H1 (cell line): ENCODE data around the gene GATA5. TPM values are rescaled to one million over a fixed set of nuclear protein-coding genes. Genes with fewer than 3 reads are reported as not detected.

Experiments used
- CTCF ChIA-PET: fragments of 300-600 bp; sonication (Branson Sonifier 250); formaldehyde crosslinking; loops from one replicate; lab custom pipeline; 2021; ENCODE audit not compliant: partially characterized antibody; lab: Charles Lee
- POLR2A ChIA-PET: fragments of 300-600 bp; sonication (Branson Sonifier 250); formaldehyde crosslinking; loops from one replicate; lab custom pipeline; 2021; ENCODE audit warnings: inconsistent platforms; ENCODE audit not compliant: partially characterized antibody; lab: Charles Lee
- DNase-seq, 2 experiments: peaks; one replicate each; pipeline versions ENCODE4 v3.0.0 to v3.0.0-alpha.2; 2010 to 2022; ENCODE audit warnings: low spot score in 2 of 2, low read depth in 1 of 2, mixed read lengths in 1 of 2
- FAIRE-seq: peaks from 2 replicates; lab custom pipeline; 2011; peaks lifted over from hg19 to GRCh38; lab: Jason Lieb, UNC
- H2AFZ ChIP-seq: 2 replicates; pipeline ENCODE4 v1.8.1; 2012; ENCODE audit warnings: low read length, inconsistent platforms
- H2AK5ac ChIP-seq: 2 replicates; pipeline ENCODE4 v1.6.1; 2013; ENCODE audit warnings: low read depth, low read length
- H2BK120ac ChIP-seq: replicated peaks from 2 replicates; pipeline ENCODE3; 2013; ENCODE audit warnings: low read depth, low read length, inconsistent platforms
- H2BK12ac ChIP-seq: 2 replicates; pipeline ENCODE4 v1.6.1; 2013; ENCODE audit warnings: low read depth, low read length
- H2BK15ac ChIP-seq: 2 replicates; pipeline ENCODE4 v1.6.1; 2013; ENCODE audit warnings: low read length
- H2BK20ac ChIP-seq: 2 replicates; pipeline ENCODE4 v1.6.1; 2013; ENCODE audit warnings: low read length
- H2BK5ac ChIP-seq: 2 replicates; pipeline ENCODE4 v1.6.1; 2013; ENCODE audit warnings: low read depth, low read length
- H3K14ac ChIP-seq: 2 replicates; pipeline ENCODE4 v1.6.1; 2013; ENCODE audit warnings: inconsistent platforms; ENCODE audit not compliant: insufficient read length
- H3K18ac ChIP-seq: 2 replicates; pipeline ENCODE4 v1.6.1; 2013; ENCODE audit warnings: low read length; ENCODE audit errors: extremely low read depth
- H3K23ac ChIP-seq: 2 replicates; pipeline ENCODE4 v1.6.1; 2013; ENCODE audit warnings: inconsistent platforms; ENCODE audit not compliant: insufficient read length
- H3K23me2 ChIP-seq: 2 replicates; pipeline ENCODE4 v1.6.1; 2013; ENCODE audit warnings: low read depth, low read length
- H3K27ac ChIP-seq: 2 replicates; pipeline ENCODE4 v1.6.1; 2011; ENCODE audit warnings: low read depth, low read length, inconsistent platforms
- H3K27me3 ChIP-seq, 4 experiments: replicated peaks in 1 of 4; 1 replicate in 1 of 4; 2 replicates in 3 of 4; pipeline versions ENCODE4 v1.6.1 to v1.8.1; 2011 to 2013; ENCODE audit warnings: low read length in 3 of 4, mild to moderate bottlenecking in 3 of 4, inconsistent platforms in 2 of 4, mixed read lengths in 2 of 4, moderate library complexity in 1 of 4; ENCODE audit not compliant: control insufficient read depth in 3 of 4, insufficient read depth in 3 of 4; ENCODE audit errors: extremely low read depth in 1 of 4
- H3K36me3 ChIP-seq, 4 experiments: 2 replicates each; pipeline versions ENCODE4 v1.6.1 to v1.8.1; 2011 to 2013; ENCODE audit warnings: mild to moderate bottlenecking in 4 of 4, low read length in 3 of 4, moderate library complexity in 2 of 4, control low read depth in 1 of 4, inconsistent platforms in 1 of 4; ENCODE audit not compliant: insufficient read depth in 4 of 4, control insufficient read depth in 2 of 4
- H3K4ac ChIP-seq: replicated peaks from 2 replicates; pipeline ENCODE3; 2013; ENCODE audit warnings: low read length, low read depth, mixed read lengths, inconsistent platforms; ENCODE audit not compliant: insufficient read length
- H3K4me1 ChIP-seq, 4 experiments: replicated peaks in 1 of 4; 1 replicate in 1 of 4; 2 replicates in 3 of 4; pipeline versions ENCODE4 v1.6.1 to v1.8.1; 2011 to 2013; ENCODE audit warnings: low read length in 3 of 4, inconsistent platforms in 2 of 4, mixed read lengths in 1 of 4; ENCODE audit not compliant: insufficient read depth in 4 of 4, control insufficient read depth in 3 of 4
- H3K4me2 ChIP-seq, 2 experiments: 2 replicates each; pipeline versions ENCODE4 v1.6.1 to v1.8.1; 2011 to 2013; ENCODE audit warnings: low read depth in 2 of 2, low read length in 2 of 2, control low read depth in 1 of 2, inconsistent platforms in 1 of 2, mild to moderate bottlenecking in 1 of 2; ENCODE audit not compliant: insufficient read depth in 1 of 2
- H3K4me3 ChIP-seq, 4 experiments: fragments of 200-600, 300-600 bp in 1 of 4; sonication (generic), shearing (Covaris generic), sonication (Bioruptor Twin) in 1 of 4; 2 replicates each; pipeline versions ENCODE4 v1.5.1 to v1.8.1; 2011 to 2016; ENCODE audit warnings: low read length in 4 of 4, low read depth in 3 of 4, control low read depth in 2 of 4, inconsistent platforms in 2 of 4, mild to moderate bottlenecking in 2 of 4, mixed read lengths in 1 of 4, moderate library complexity in 1 of 4; ENCODE audit not compliant: insufficient read depth in 2 of 4; ENCODE audit errors: extremely low read depth in 1 of 4
- H3K56ac ChIP-seq: replicated peaks from 2 replicates; pipeline ENCODE3; 2013; ENCODE audit warnings: low read depth, mild to moderate bottlenecking, mixed read lengths, low read length, inconsistent platforms; ENCODE audit not compliant: insufficient read length
- H3K79me1 ChIP-seq: 2 replicates; pipeline ENCODE4 v1.6.1; 2013; ENCODE audit warnings: low read depth, low read length, control low read depth
- H3K79me2 ChIP-seq, 2 experiments: 2 replicates each; pipeline versions ENCODE4 v1.6.1 to v1.8.1; 2012 to 2013; ENCODE audit warnings: low read length in 2 of 2, mild to moderate bottlenecking in 2 of 2, inconsistent platforms in 1 of 2; ENCODE audit not compliant: insufficient read depth in 2 of 2, control insufficient read depth in 1 of 2
- H3K9ac ChIP-seq, 4 experiments: replicated peaks in 1 of 4; 1 replicate in 1 of 4; 2 replicates in 3 of 4; pipeline versions ENCODE4 v1.6.1 to v1.8.1; 2011 to 2013; ENCODE audit warnings: low read depth in 3 of 4, low read length in 3 of 4, control low read depth in 2 of 4, mild to moderate bottlenecking in 2 of 4, moderate library complexity in 2 of 4, inconsistent platforms in 1 of 4; ENCODE audit errors: extremely low read depth in 1 of 4
- H3K9me3 ChIP-seq, 2 experiments: 2 replicates each; pipeline versions ENCODE4 v1.6.1 to v1.8.1; 2012 to 2013; ENCODE audit warnings: mild to moderate bottlenecking in 2 of 2, moderate library complexity in 2 of 2, control low read depth in 1 of 2, inconsistent platforms in 1 of 2, low read depth in 1 of 2, low read length in 1 of 2, mixed read lengths in 1 of 2; ENCODE audit not compliant: insufficient read depth in 2 of 2
- H4K20me1 ChIP-seq, 2 experiments: replicated peaks in 1 of 2; 2 replicates each; pipeline versions ENCODE3 to v1.8.1; 2011 to 2013; ENCODE audit warnings: inconsistent platforms in 2 of 2, low read length in 2 of 2, mild to moderate bottlenecking in 1 of 2; ENCODE audit not compliant: insufficient read depth in 2 of 2, control insufficient read depth in 1 of 2
- H4K5ac ChIP-seq: 2 replicates; pipeline ENCODE4 v1.6.1; 2013; ENCODE audit warnings: low read length, low read depth, mixed read lengths, inconsistent platforms; ENCODE audit not compliant: insufficient read length
- H4K8ac ChIP-seq: 2 replicates; pipeline ENCODE4 v1.8.0; 2013; ENCODE audit warnings: mild to moderate bottlenecking, moderate library complexity, low read length, inconsistent platforms; ENCODE audit not compliant: insufficient read depth; ENCODE audit errors: extremely low read depth
- H4K91ac ChIP-seq: replicated peaks from 2 replicates; pipeline ENCODE3; 2013; ENCODE audit warnings: low read length, mixed read lengths, inconsistent platforms; ENCODE audit not compliant: insufficient read length
- KDM4A ChIP-seq: IDR thresholded peaks from one replicate; pipeline ENCODE4 v1.7.1; 2012; ENCODE audit warnings: low read depth, mild to moderate bottlenecking, moderate library complexity, low read length, inconsistent platforms; ENCODE audit not compliant: severe bottlenecking
- MAX ChIP-seq: IDR thresholded peaks from 2 replicates; pipeline ENCODE4 v1.6.1; 2012; ENCODE audit warnings: inconsistent platforms
- PHF8 ChIP-seq: fragments of 200-600 bp; sonication (generic); conservative IDR thresholded peaks from 2 replicates; pipeline ENCODE4 v1.7.1; 2012; ENCODE audit warnings: low read depth, mild to moderate bottlenecking, inconsistent platforms, low read length, moderate library complexity
- TCF12 ChIP-seq: IDR thresholded peaks from 2 replicates; pipeline ENCODE4 v1.6.1; 2011; ENCODE audit warnings: low read depth, mild to moderate bottlenecking, low read length
- TEAD4 ChIP-seq: IDR thresholded peaks from 2 replicates; pipeline ENCODE4 v1.6.1; 2012; ENCODE audit warnings: low read depth, low read length, inconsistent platforms, mixed read lengths
- WGBS, 2 experiments: shearing (Covaris generic) in 1 of 2; methylation state at CpG; one replicate each; pipeline versions ENCODE4 v1.1.6 to v1.1.7; 2013 to 2015; ENCODE audit warnings: low lambda C conversion rate in 2 of 2, mixed read lengths in 2 of 2, inconsistent platforms in 1 of 2, low coverage in 1 of 2, missing lambda C conversion rate in 1 of 2; ENCODE audit not compliant: insufficient replicate concordance in 2 of 2, insufficient coverage in 1 of 2, insufficient read length in 1 of 2; ENCODE audit errors: extremely low coverage in 1 of 2, missing lambda C conversion rate in 1 of 2; 5-methylcytosine and 5-hydroxymethylcytosine counted together
- polyA plus RNA-seq, 7 experiments: library from polyadenylated mRNA; depleted of rRNA in 3 of 7; stranded (reverse) in 5 of 7; unstranded in 2 of 7; fragments of >200 nt in 5 of 7; fragments of 200-250 nt in 2 of 7; gene quantifications; 1 replicate in 5 of 7; 2 replicates in 1 of 7; 4 replicates in 1 of 7; pipeline versions ENCODE4 v1.2.1 to v1.2.3, GENCODE V29; 2011 to 2013; ENCODE audit warnings: missing spikeins in 2 of 7, mixed read lengths in 2 of 7
- total RNA-seq: library from RNA; stranded (reverse); fragmentation: NEBNext Ultra II Directional; extraction: Animal tissue kit (Norgen Biotek cat#: 25700); gene quantifications from 2 replicates; pipeline ENCODE4 v1.2.1, GENCODE V29; 2021

Gene GATA5
- total and polyA plus RNA-seq, 2 of the 8 experiments (the other 6 are each of a cell fraction or from before 2014, with no cell fraction given): 0.08 to 0.11 TPM

GRCh38 chr20:62522748-62523396 lies 47.1 kb upstream of the GATA5 start:
- H3K23me2 ChIP-seq: 0 out of 2 replicates have a peak, but pooled peaks cover 1% of the 10 kb centered on the region
- H3K9me3 ChIP-seq: no peaks in the 10 kb centered on the region
- TF ChIP-seq TEAD4: no peak
- no peak for TF ChIP-seq MAX
- TF ChIP-seq KDM4A: no peak
- no peak for TF ChIP-seq TCF12
- TF ChIP-seq PHF8: no peak
- no peak overlapping the region for H3K4me2 ChIP-seq
- H3K27me3 ChIP-seq: no peaks in the 10 kb centered on the region
- no peak overlapping the region for H3K4ac ChIP-seq
- ChIA-PET POLR2A (interaction anchor here (1.9 to 2.4 kb wide), 2 partner anchors 15 to 16 kb away, joined by 5 to 9 read pairs; no protein-coding TSS in a partner anchor), CTCF (interaction anchor here (1.1 to 4.1 kb wide), 11 partner anchors 8 to 119 kb away, joined by 3 to 14 read pairs (median 4); no protein-coding TSS in a partner anchor)
- no peak overlapping the region for H3K56ac ChIP-seq
- DNase-seq (no peak), FAIRE-seq (no peak)
- no peak overlapping the region for H3K9ac ChIP-seq
- H2BK12ac ChIP-seq: no peak overlapping the region
- no peak overlapping the region for H2BK15ac ChIP-seq
- WGBS, 2 experiments: 84% methylated on average over 18 of the region's 18 CpGs; no CpG with 5 or more reads in 1 of the 2 experiments
- no peak overlapping the region for H2AFZ ChIP-seq
- H2BK20ac ChIP-seq: no peak overlapping the region
- no peaks in the 10 kb centered on the region for H4K20me1 ChIP-seq
- H2BK120ac ChIP-seq: no peak overlapping the region
- no peak overlapping the region for H3K14ac ChIP-seq
- no peak overlapping the region for H4K5ac ChIP-seq
- H3K4me1 ChIP-seq: peaks cover 0 to 17% (median 11%) of the 10 kb centered on the region in 4 experiments; a peak in 6 of 7 replicates
- no peak overlapping the region for H4K8ac ChIP-seq
- H3K36me3 ChIP-seq: no peaks in the 10 kb centered on the region
- H2AK5ac ChIP-seq: no peak overlapping the region
- H3K27ac ChIP-seq: no peak overlapping the region
- H3K23ac ChIP-seq: no peak overlapping the region
- H3K79me2 ChIP-seq: no peaks in the 10 kb centered on the region
- no peak overlapping the region for H2BK5ac ChIP-seq
- no peak overlapping the region for H3K4me3 ChIP-seq
- H3K18ac ChIP-seq: no peak overlapping the region
- no peak overlapping the region for H4K91ac ChIP-seq
- no peaks in the 10 kb centered on the region for H3K79me1 ChIP-seq
